CD4-positive, alpha-beta T cell treated with Interleukin-15 for 1 hour (primary cell): ENCODE results near the gene TBC1D24.

Experiments
- DNase-seq: peaks from one replicate; pipeline ENCODE4 v3.0.0-alpha.2; 2020

Gene TBC1D24

GRCh38 chr16:2450975-2451381 lies 23.9 kb upstream of the TBC1D24 start:
- DNase-seq, result no peak

- DNase-seq, result no peak
These were observed 23.0 kb upstream of the TBC1D24 start for GRCh38 chr16:2451851-2452320.

- no peak for DNase-seq
These were observed 22.3 kb upstream of the TBC1D24 start for GRCh38 chr16:2452650-2453049.

- DNase-seq, result no peak
These were observed 19.7 kb upstream of the TBC1D24 start for GRCh38 chr16:2455081-2455845.

- DNase-seq, result no peak
These were observed 18.3 kb upstream of the TBC1D24 start for GRCh38 chr16:2456551-2457153.

GRCh38 chr16:2457267-2457666 lies 17.7 kb upstream of the TBC1D24 start:
- DNase-seq, result no peak

- no peak for DNase-seq
These were observed 17.0 kb upstream of the TBC1D24 start for GRCh38 chr16:2457946-2458345.

GRCh38 chr16:2458887-2459646 lies 15.9 kb upstream of the TBC1D24 start:
- no peak for DNase-seq

- peak; percentile 96 for DNase-seq
These were observed 15.1 kb upstream of the TBC1D24 start, which contains the start of gene TEDC2 for GRCh38 chr16:2459647-2460390. TEDC2 (plus strand) TSS chr16:2460109; CDS start chr16:2460145, 36 bp downstream.

GRCh38 chr16:2460391-2460713 lies 14.6 kb upstream of the TBC1D24 start:
- DNase-seq, result no peak

- no peak for DNase-seq
These were observed 14.0 kb upstream of the TBC1D24 start for GRCh38 chr16:2460916-2461315.

- no peak for DNase-seq
These were observed 12.7 kb upstream of the TBC1D24 start for GRCh38 chr16:2462031-2462866.

- no peak for DNase-seq
These were observed 10.6 kb upstream of the TBC1D24 start for GRCh38 chr16:2464333-2464732.

- no peak for DNase-seq
These were observed 9.1 kb upstream of the TBC1D24 start for GRCh38 chr16:2465653-2466415.

- DNase-seq, result no peak
These were observed 8.0 kb upstream of the TBC1D24 start for GRCh38 chr16:2466667-2467527.

GRCh38 chr16:2467528-2468232 lies 7.2 kb upstream of the TBC1D24 start:
- no peak for DNase-seq

- DNase-seq, result no peak
These were observed 6.6 kb upstream of the TBC1D24 start for GRCh38 chr16:2468233-2468724.

GRCh38 chr16:2468725-2469398 lies 6.1 kb upstream of the TBC1D24 start:
- DNase-seq, result peak; percentile 38
